MM.1S (cell line): ENCODE measurements around the gene LSM4.

Experiments used
- DNase-seq: peaks from one replicate; pipeline ENCODE4 v3.0.0-alpha.2; 2015
- H2AFZ ChIP-seq: fragments of 300-600 bp; sonication (generic); 2 replicates; pipeline ENCODE4 v1.6.0; 2016; ENCODE audit warnings: antibody characterized with exemption, low read length
- H3F3A ChIP-seq: fragments of 300-600 bp; sonication (generic); 2 replicates; pipeline ENCODE4 v1.6.1; 2016; ENCODE audit warnings: mild to moderate bottlenecking, antibody characterized with exemption, low read length, moderate library complexity, mixed read lengths; ENCODE audit not compliant: insufficient read depth
- H3K27ac ChIP-seq: fragments of 300-600 bp; sonication (generic); 2 replicates; pipeline ENCODE4 v1.5.1; 2016; ENCODE audit warnings: mild to moderate bottlenecking, low read length
- H3K27me3 ChIP-seq: fragments of 300-600 bp; sonication (generic); replicated peaks from 2 replicates; pipeline ENCODE4 v1.6.0; 2016; ENCODE audit warnings: low read length; ENCODE audit not compliant: insufficient read depth
- H3K36me3 ChIP-seq: fragments of 300-600 bp; sonication (generic); replicated peaks from 2 replicates; pipeline ENCODE4 v1.6.1; 2016; ENCODE audit warnings: mild to moderate bottlenecking, low read length, mixed read lengths; ENCODE audit not compliant: insufficient read depth
- H3K4me1 ChIP-seq: fragments of 300-600 bp; sonication (generic); 2 replicates; pipeline ENCODE4 v1.6.1; 2016; ENCODE audit warnings: low read length, mixed read lengths
- H3K4me2 ChIP-seq: fragments of 300-600 bp; sonication (generic); 2 replicates; pipeline ENCODE4 v1.6.0; 2016; ENCODE audit warnings: low read depth, low read length
- H3K4me3 ChIP-seq: fragments of 300-600 bp; sonication (generic); 2 replicates; pipeline ENCODE4 v1.5.1; 2016; ENCODE audit warnings: low read length, mixed read lengths
- H3K79me2 ChIP-seq: fragments of 300-600 bp; sonication (generic); 2 replicates; pipeline ENCODE4 v1.6.1; 2016; ENCODE audit warnings: mixed run types, low read length, mixed read lengths
- H3K9ac ChIP-seq: fragments of 300-600 bp; sonication (generic); 2 replicates; pipeline ENCODE4 v1.6.1; 2016; ENCODE audit warnings: low read length, mixed read lengths
- H3K9me2 ChIP-seq: fragments of 300-600 bp; sonication (generic); replicated peaks from 2 replicates; pipeline ENCODE4 v1.6.1; 2016; ENCODE audit warnings: mild to moderate bottlenecking, low read length, mixed read lengths; ENCODE audit not compliant: insufficient read depth
- H3K9me3 ChIP-seq: fragments of 300-600 bp; sonication (generic); replicated peaks from 2 replicates; pipeline ENCODE4 v1.6.1; 2016; ENCODE audit warnings: mild to moderate bottlenecking, low read length, mixed read lengths; ENCODE audit not compliant: insufficient read depth
- H4K20me1 ChIP-seq: fragments of 300-600 bp; sonication (generic); 2 replicates; pipeline ENCODE4 v1.6.1; 2016; ENCODE audit warnings: mild to moderate bottlenecking, low read length, moderate library complexity, mixed read lengths; ENCODE audit not compliant: insufficient read depth
- CTCF ChIP-seq: fragments of 300-600 bp; sonication (generic); IDR thresholded peaks from 2 replicates; pipeline ENCODE4 v1.5.1; 2016; ENCODE audit warnings: antibody characterized with exemption, low read length, mixed read lengths
- EZH2 ChIP-seq: fragments of 300-600 bp; sonication (generic); optimal IDR thresholded peaks from 2 replicates; pipeline ENCODE3; 2017; ENCODE audit warnings: low read depth, mild to moderate bottlenecking, antibody characterized with exemption, low read length, mixed read lengths
- EZH2phosphoT487 ChIP-seq: fragments of 300-600 bp; sonication (generic); IDR thresholded peaks from 2 replicates; pipeline ENCODE4 v1.6.1; 2018; ENCODE audit warnings: antibody characterized with exemption, low read length

LSM4 gene

GRCh38 chr19:18313398-18313797 is 9.5 kb downstream of the LSM4 start:
- Histone ChIP-seq H3K36me3 (no peaks in the 10 kb centered on the region), H3K4me1 (no peaks in the 10 kb centered on the region), H3F3A (no peaks in the 10 kb centered on the region; the same call in 1 of the 2 replicates), H3K9ac (no peak overlapping the region), H3K9me2 (no peaks in the 10 kb centered on the region), H3K79me2 (peaks cover 22% of the 10 kb centered on the region), H3K27me3 (no peaks in the 10 kb centered on the region), H3K4me2 (no peak overlapping the region), H3K27ac (no peak overlapping the region), H3K4me3 (no peak overlapping the region), H2AFZ (no peak overlapping the region), H3K9me3 (no peaks in the 10 kb centered on the region), H4K20me1 (no peaks in the 10 kb centered on the region)
- no peak for DNase-seq
- TF ChIP-seq EZH2phosphoT487: no peak
- no peak for TF ChIP-seq CTCF
- TF ChIP-seq EZH2: no peak

- Histone ChIP-seq H3K9ac (no peak overlapping the region), H3K27ac (no peak overlapping the region), H3K36me3 (no peaks in the 10 kb centered on the region), H3K4me1 (no peaks in the 10 kb centered on the region), H3K4me2 (no peak overlapping the region), H3K9me3 (no peaks in the 10 kb centered on the region), H3F3A (peaks cover 6% of the 10 kb centered on the region), H3K4me3 (no peak overlapping the region), H4K20me1 (no peaks in the 10 kb centered on the region), H2AFZ (no peak overlapping the region), H3K9me2 (no peaks in the 10 kb centered on the region), H3K79me2 (peaks cover 15% of the 10 kb centered on the region; the same call in 1 of the 2 replicates), H3K27me3 (no peaks in the 10 kb centered on the region)
- DNase-seq: no peak
- TF ChIP-seq EZH2phosphoT487 (no peak), CTCF (no peak), EZH2 (no peak)
These were observed 10.8 kb downstream of the LSM4 start for GRCh38 chr19:18312092-18312534.

- H3F3A ChIP-seq: peaks cover 12% of the 10 kb centered on the region
- H3K4me1 ChIP-seq: peaks cover 3% of the 10 kb centered on the region
- TF ChIP-seq EZH2phosphoT487 (no peak), CTCF (no peak), EZH2 (no peak)
- H3K9ac ChIP-seq: no peak overlapping the region
- H3K9me2 ChIP-seq: no peaks in the 10 kb centered on the region
- H3K27me3 ChIP-seq: no peaks in the 10 kb centered on the region
- no peaks in the 10 kb centered on the region for H3K9me3 ChIP-seq
- H2AFZ ChIP-seq: no peak overlapping the region
- H3K4me3 ChIP-seq: no peak overlapping the region
- no peak for DNase-seq
- peaks cover 15% of the 10 kb centered on the region; the same call in 1 of the 2 replicates for H3K79me2 ChIP-seq
- no peaks in the 10 kb centered on the region for H4K20me1 ChIP-seq
- no peak overlapping the region for H3K27ac ChIP-seq
- no peaks in the 10 kb centered on the region for H3K36me3 ChIP-seq
- H3K4me2 ChIP-seq: no peak overlapping the region
These were observed 11.3 kb downstream of the LSM4 start for GRCh38 chr19:18311502-18312091.
